NK-92 (cell line): ENCODE measurements around the gene ZNF469.

Source experiments
- DNase-seq: peaks from one replicate; lab custom pipeline; 2025; ENCODE audit not compliant: unreplicated experiment; lab: John Stamatoyannopoulos, UW

The ZNF469 gene

GRCh38 chr16:88377961-88378360 is 4.8 kb upstream of the ZNF469 start:
- no peak for DNase-seq

GRCh38 chr16:88378401-88378800 is 4.4 kb upstream of the ZNF469 start:
- DNase-seq: no peak

DNA sequence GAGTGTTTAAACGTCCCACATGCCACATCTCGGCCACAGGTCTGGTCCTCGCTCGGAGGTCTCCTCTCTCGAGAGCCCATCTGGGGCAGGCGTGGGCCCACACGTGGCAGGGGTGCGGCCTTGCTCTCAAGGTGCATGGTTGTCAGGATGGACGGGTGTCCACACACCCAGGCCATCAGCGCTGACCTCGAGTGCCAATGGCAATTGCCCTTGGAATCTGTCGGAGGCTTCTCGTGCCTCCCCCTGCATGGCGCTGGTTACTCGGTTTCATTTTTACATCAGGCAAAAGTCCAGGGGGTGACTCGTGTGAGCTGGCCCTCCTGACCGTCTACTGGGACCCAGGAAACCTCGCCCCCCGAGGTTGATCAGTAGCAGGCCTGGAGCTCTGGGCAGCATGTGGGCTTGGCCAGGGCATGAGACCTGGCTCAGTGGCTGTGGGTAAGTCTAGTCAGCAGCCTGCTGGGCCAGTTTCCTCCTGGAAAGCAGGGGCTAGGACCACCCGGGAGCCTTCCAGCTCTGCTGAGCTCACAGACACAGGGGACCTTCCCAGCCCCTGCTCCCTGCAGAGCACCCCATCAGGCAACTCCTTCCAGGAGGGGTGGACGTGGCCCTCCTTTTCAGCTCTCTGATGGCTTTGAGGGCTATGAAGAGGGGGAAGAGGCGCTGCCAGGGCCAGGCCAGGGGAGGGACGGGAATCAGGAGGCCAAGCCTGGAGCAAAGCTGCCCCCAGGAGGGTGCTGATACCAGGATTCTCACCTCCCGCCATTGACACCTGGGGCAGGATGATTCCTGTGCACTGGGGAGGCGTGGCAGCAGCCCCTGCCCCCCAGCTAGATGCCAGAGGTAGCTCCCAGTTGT is 3.7 kb upstream of the ZNF469 start:
- DNase-seq: no peak

- no peak for DNase-seq
These were observed 3.1 kb upstream of the ZNF469 start for GRCh38 chr16:88379694-88380040.

- DNase-seq: no peak
These were observed 2.7 kb upstream of the ZNF469 start for GRCh38 chr16:88380099-88380498.

DNA sequence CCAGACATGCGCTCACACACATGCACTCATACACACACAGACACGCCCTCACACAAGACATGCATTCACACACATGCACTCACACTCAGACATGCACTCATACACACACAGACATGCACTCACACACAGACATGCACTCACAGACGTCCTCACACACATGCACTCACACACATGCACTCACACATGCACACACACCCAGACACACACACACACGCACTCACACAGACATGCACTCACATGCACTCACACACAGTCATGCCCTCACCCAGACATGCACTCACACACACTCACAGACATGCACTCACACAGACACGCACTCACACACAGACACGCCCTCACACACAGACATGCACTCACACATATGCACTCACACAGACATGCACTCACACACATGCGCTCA is 2.1 kb upstream of the ZNF469 start:
- DNase-seq: no peak

GRCh38 chr16:88381820-88382451 is 823 bp upstream of the ZNF469 start:
- DNase-seq: no peak

DNA sequence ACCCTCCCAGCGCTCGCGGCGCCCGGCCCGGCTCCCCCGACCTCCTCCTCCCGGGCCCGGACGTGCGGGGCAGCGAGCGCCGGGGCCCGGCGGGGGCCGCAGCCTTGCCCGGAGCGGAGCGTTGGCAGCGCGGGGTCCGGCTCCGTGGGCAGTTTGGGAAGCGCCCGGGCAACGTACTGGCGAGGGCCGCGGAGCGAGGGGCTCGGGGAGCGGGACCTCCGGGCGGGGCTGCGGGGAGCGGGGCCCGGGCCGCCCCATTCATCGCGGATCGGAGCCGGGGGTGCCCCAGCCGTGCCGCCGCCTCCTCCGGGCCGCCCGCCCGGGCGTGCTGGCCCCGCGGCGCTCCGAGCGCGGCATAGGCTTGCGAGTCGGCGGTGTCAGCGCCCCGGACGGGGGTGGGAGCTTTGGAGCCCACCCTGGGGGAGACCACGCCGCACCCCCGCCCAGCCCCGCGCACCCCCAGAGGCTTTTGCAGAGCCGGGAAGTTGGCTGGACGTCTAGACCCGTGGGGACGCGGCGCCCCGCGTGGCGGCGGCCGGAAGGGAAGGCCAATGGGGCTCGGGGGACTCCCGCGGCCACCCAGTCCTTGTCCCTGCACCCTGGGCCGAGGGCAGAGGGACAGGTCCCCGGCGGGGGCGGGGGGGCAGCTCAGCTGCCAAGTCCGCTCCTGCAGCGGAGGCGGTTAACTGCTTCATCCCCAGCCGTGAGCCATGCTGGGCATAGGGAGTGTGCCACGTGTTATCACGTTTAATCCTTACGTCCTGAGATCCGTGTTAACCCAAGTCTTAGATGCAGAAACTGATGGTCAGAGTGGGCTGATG is 852 bp downstream of the ZNF469 start:
- no peak for DNase-seq

GRCh38 chr16:88384222-88385111 is 1.7 kb downstream of the ZNF469 start:
- no peak for DNase-seq

GRCh38 chr16:88385112-88385594 is 2.4 kb downstream of the ZNF469 start:
- DNase-seq: no peak

- no peak for DNase-seq
These were observed 3.4 kb downstream of the ZNF469 start for GRCh38 chr16:88385831-88386815.

GRCh38 chr16:88387180-88387765 is 4.5 kb downstream of the ZNF469 start:
- DNase-seq: no peak

DNA sequence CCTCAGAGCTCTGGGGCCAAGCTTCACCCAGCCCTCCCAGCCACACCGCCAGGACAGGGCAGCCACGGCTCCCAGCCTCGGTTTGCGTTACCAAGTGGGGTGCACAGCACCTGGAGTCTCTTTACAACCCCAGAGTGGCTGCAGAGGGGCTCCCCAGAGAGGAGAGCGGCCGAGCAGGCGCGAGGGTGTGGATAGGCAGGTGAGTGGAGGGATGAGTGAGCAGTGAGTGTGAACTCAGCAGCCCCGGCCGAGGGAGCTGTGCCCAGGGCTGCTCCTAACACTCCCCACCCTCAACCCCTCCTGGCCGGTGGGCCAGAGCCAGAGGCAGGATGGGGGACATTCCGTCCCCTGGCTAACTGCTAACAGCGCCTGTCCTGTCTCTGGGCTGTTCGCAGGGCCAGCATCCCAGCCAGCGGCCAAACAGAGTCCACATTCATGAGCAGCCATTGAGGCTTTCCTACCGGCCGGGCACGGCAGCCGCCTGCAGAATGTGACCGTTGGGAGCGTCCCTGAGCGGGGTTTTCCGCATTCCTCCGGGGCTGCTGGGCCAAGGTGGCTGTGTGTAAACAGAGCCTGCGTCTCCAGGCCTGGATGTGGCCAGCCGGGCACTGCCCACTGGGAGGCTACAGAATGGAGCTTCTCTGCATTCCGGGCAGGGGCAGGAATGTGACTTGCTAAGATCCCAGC is 5.3 kb downstream of the ZNF469 start:
- DNase-seq: no peak

DNA sequence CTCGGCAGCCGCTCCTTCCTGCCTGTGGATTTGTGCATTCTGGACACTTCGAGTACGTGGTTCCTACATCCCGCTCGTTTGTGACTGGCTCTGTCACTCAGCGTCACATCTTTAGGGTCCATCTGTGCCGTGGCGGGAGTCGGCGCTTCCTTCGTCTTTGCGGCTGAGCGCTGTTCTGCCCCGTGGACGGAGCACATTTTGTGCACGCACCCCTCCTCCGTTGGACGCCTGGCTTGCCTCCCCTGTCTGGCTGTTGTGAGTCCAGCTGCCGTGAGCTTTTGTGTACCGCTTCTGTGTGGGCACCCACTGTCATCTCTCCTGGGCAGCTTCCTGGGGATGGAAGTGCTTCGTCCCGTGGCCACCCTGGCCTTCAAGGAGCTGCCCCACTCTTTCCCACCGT is 6.4 kb downstream of the ZNF469 start:
- DNase-seq: no peak

DNA sequence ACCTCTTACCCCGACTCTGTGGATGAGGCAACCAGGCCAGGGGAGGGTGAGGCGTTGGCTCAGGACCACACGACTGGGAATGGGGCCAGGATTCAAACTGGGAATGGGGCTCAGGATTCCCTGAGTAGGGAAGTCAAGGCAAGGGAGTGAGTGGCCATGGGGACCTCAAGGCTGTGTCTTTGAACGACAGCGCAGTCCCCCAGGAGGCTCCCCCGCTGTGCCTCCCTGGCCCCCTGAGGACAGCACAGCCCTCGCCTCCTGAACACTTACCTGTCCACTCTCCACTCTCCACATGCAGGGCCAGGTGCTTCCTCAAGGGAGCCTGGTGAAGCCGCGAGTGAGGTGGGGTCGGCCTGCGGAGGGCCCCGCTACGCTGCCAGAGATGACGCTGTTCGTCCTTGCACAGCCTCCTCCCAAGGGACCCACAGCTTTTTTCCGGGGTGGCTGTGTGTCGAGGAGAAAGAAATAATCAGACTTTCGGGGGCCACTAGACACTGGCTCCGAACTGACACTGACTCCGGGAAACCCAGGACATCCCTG is 6.9 kb downstream of the ZNF469 start:
- no peak for DNase-seq

GRCh38 chr16:88390265-88390664 is 7.5 kb downstream of the ZNF469 start:
- no peak for DNase-seq

- DNase-seq: no peak
These were observed 8.0 kb downstream of the ZNF469 start for GRCh38 chr16:88390735-88391134.

DNA sequence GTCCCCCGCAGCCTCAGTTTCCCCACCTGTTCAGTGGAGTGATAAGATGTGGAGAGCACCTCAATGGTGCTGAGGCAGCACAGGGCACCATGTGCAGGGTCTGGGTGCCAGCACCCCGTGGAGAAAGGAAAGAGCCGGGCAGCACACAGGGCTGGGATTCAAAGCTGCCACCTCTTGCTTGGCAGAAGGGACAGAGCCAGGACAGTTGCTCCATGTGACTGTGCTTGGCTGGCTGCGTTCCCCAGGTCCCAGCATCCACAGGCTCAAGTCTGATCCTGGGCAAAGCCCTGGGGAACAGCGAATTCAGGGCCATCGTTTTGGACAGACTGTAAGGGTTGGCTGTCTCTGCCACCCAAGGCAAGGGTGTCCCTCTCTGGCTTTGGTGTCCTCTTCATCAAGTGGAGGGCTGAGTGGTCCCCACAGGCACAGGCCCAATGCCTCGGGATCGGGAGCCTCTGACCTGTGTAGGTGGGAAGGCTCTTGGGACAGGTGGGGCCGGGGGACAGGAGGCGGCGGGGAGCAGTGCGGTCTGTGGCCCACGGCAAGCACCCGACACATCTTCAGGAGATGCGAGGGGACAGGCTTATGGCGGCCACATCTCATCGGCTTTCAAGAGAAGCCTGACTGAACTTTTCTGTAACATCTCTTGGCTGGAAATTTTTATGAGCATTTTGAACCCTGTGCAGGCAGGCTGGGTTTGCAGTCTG is 8.5 kb downstream of the ZNF469 start:
- no peak for DNase-seq
